CD8-positive, alpha-beta memory T cell (primary cell): ENCODE results near the gene SPAAR. TPM values are rescaled to one million over a fixed set of nuclear protein-coding genes. Genes with fewer than 3 reads are reported as not detected.

Source experiments
- CTCF ChIA-PET: fragments of 350-600 bp; sonication (Branson Sonifier 250); formaldehyde crosslinking; loops from one replicate; lab custom pipeline; 2021; ENCODE audit warnings: antibody characterized with exemption; lab: Charles Lee
- POLR2A ChIA-PET: fragments of 350-600 bp; sonication (Branson Sonifier 250); formaldehyde crosslinking; loops from one replicate; lab custom pipeline; 2021; ENCODE audit warnings: antibody characterized with exemption; lab: Charles Lee
- DNase-seq, 5 donors: peaks; one replicate each; pipeline versions ENCODE4 v3.0.0 to v3.0.0-alpha.2; 2020 to 2022; ENCODE audit warnings: mixed read lengths in 1 of 5
- H3K27ac ChIP-seq: one replicate; pipeline ENCODE4 v1.7.0; 2013; ENCODE audit warnings: low read depth, mild to moderate bottlenecking, low read length, moderate library complexity
- H3K27me3 ChIP-seq: 2 replicates; pipeline ENCODE4 v1.7.0; 2013; ENCODE audit warnings: low read length, mild to moderate bottlenecking; ENCODE audit not compliant: insufficient read depth, poor library complexity, severe bottlenecking
- H3K36me3 ChIP-seq: 2 replicates; pipeline ENCODE4 v1.7.0; 2013; ENCODE audit warnings: mild to moderate bottlenecking, low read length, moderate library complexity; ENCODE audit not compliant: insufficient read depth
- H3K4me1 ChIP-seq: 2 replicates; pipeline ENCODE4 v1.7.0; 2013; ENCODE audit warnings: mild to moderate bottlenecking, low read length, moderate library complexity; ENCODE audit not compliant: insufficient read depth
- H3K4me3 ChIP-seq: 2 replicates; pipeline ENCODE4 v1.7.0; 2013; ENCODE audit warnings: mild to moderate bottlenecking, low read length
- H3K9me3 ChIP-seq: 2 replicates; pipeline ENCODE4 v1.7.0; 2013; ENCODE audit warnings: mild to moderate bottlenecking, low read length
- H3K27ac Mint-ChIP-seq, 8 donors: one replicate each; pipeline ENCODE4 v1.8.0; 2020 to 2021; ENCODE audit warnings: mixed read lengths in 8 of 8, mild to moderate bottlenecking in 6 of 8, inconsistent platforms in 3 of 8, moderate library complexity in 3 of 8
- H3K27me3 Mint-ChIP-seq, 2 donors: one replicate each; pipeline ENCODE4 v1.8.0; 2020 to 2021; ENCODE audit warnings: mixed read lengths in 2 of 2, mild to moderate bottlenecking in 1 of 2, moderate library complexity in 1 of 2
- H3K36me3 Mint-ChIP-seq, 3 donors: one replicate each; pipeline ENCODE4 v1.8.0; 2020 to 2021; ENCODE audit warnings: mixed read lengths in 3 of 3, inconsistent platforms in 1 of 3, mild to moderate bottlenecking in 1 of 3
- H3K4me1 Mint-ChIP-seq, 3 donors: one replicate each; pipeline ENCODE4 v1.8.0; 2020 to 2021; ENCODE audit warnings: mixed read lengths in 3 of 3, inconsistent platforms in 1 of 3, mild to moderate bottlenecking in 1 of 3
- H3K4me3 Mint-ChIP-seq, 7 donors: one replicate each; pipeline ENCODE4 v1.8.0; 2020 to 2021; ENCODE audit warnings: mixed read lengths in 7 of 7, mild to moderate bottlenecking in 6 of 7, moderate library complexity in 4 of 7, inconsistent platforms in 2 of 7
- H3K9me3 Mint-ChIP-seq, 5 donors: one replicate each; pipeline ENCODE4 v1.8.0; 2020 to 2022; ENCODE audit warnings: mixed read lengths in 5 of 5, mild to moderate bottlenecking in 3 of 5, moderate library complexity in 2 of 5, inconsistent platforms in 1 of 5
- polyA plus RNA-seq: library from polyadenylated mRNA; unstranded; fragments of 300-500 nt; fragmentation: Illumina TruSeq; gene quantifications from one replicate; pipeline ENCODE4 v1.2.3, GENCODE V29; 2021
- total RNA-seq, 2 experiments: library from RNA; stranded (reverse); gene quantifications; one replicate each; pipeline ENCODE4 v1.2.3, GENCODE V29; 2021

The SPAAR gene, protein sequence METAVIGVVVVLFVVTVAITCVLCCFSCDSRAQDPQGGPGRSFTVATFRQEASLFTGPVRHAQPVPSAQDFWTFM
- not detected for total RNA-seq
- not detected for polyA plus RNA-seq

DNA sequence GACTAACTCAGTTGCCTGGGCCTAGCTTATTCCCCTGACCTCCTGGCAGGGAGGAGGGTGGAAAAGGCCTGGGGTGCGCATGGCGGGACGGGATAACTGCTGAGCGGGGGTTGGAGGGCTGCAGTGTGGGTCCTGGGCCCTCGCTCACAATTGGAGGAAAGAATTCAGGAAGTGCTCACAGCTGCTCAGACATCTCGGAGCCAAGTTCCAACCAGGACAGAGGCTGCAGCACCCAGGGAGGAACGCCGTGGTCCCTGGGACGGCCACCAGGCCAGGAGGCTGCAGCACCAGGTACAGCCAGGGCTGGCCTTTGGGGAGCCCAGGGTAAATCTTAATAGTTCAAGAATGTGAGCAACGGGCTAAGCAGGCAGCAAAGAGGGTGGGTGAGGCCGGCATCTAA, at the start of gene SPAAR:
SPAAR (plus strand) TSS at position 217 of the 400 bp plus-strand sequence. CDS start 974 bp downstream, outside the sequence.
- Histone ChIP-seq H3K36me3 (no peaks in the 10 kb centered on the region), H3K9me3 (no peaks in the 10 kb centered on the region), H3K4me1 (peaks cover 61% of the 10 kb centered on the region), H3K27me3 (no peaks in the 10 kb centered on the region), H3K27ac (peak within 1 kb of the TSS; percentile 20), H3K4me3 (peak within 1 kb of the TSS; percentile 49)
- Mint-ChIP-seq H3K4me1 (peaks cover 30 to 56% (median 35%) of the 10 kb centered on the region in 3 donors), H3K9me3 (no peaks in the 10 kb centered on the region), H3K36me3 (no peaks in the 10 kb centered on the region), H3K4me3 (peak within 1 kb of the TSS in 1 of 7 donors; percentile 15), H3K27ac (peak within 1 kb of the TSS; percentile 42 to 92 (median 66)), H3K27me3 (no peaks in the 10 kb centered on the region)
- no peak for DNase-seq
- CTCF ChIA-PET, result interaction anchor here (1.2 kb wide), 1 partner anchor 36 kb away, joined by 3 read pairs; no protein-coding TSS in a partner anchor
- POLR2A ChIA-PET, result no interaction called here

DNA sequence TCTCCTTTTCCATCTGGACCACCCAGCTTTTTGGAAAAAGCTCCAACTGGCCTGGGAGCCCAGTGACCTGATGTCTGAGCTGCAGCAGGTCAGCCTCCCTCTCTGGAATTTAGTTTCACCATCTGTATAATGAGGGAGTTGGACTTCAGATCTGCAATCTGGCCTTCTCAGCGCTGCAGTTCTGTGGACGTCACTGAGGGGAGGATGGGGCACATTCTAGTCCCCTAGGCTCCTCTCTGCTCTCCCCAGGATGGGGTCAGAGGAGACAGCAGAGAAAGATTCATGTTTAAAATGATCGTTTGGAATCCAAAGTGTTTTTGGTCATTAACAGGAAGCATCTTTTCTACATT, 49.3 kb upstream of the SPAAR start:
- no peaks in the 10 kb centered on the region for H3K36me3 Mint-ChIP-seq
- Histone ChIP-seq H3K27ac (no peak overlapping the region), H3K9me3 (no peaks in the 10 kb centered on the region), H3K4me3 (no peak overlapping the region), H3K4me1 (no peaks in the 10 kb centered on the region), H3K27me3 (peaks cover 3% of the 10 kb centered on the region), H3K36me3 (no peaks in the 10 kb centered on the region)
- H3K4me1 Mint-ChIP-seq, result peaks cover 0 to 6% (median 5%) of the 10 kb centered on the region in 3 donors
- ChIA-PET POLR2A (no interaction called here), CTCF (interaction anchor here (1.2 kb wide), 1 partner anchor 18 kb away, joined by 3 read pairs; no protein-coding TSS in a partner anchor)
- H3K27me3 Mint-ChIP-seq, result peaks cover 15 to 33% of the 10 kb centered on the region in 2 donors
- no peaks in the 10 kb centered on the region for H3K9me3 Mint-ChIP-seq
- no peak overlapping the region for H3K4me3 Mint-ChIP-seq
- no peak for DNase-seq
- H3K27ac Mint-ChIP-seq, result no peak overlapping the region

GRCh38 chr9:35861161-35861897, 48.0 kb upstream of the SPAAR start:
- H3K36me3 ChIP-seq, result no peaks in the 10 kb centered on the region
- H3K9me3 Mint-ChIP-seq, result no peaks in the 10 kb centered on the region
- no peaks in the 10 kb centered on the region for H3K36me3 Mint-ChIP-seq
- POLR2A ChIA-PET, result no interaction called here
- H3K4me1 Mint-ChIP-seq, result peaks cover 0 to 6% (median 5%) of the 10 kb centered on the region in 3 donors
- no peaks in the 10 kb centered on the region for H3K9me3 ChIP-seq
- DNase-seq, result no peak
- peaks cover 3% of the 10 kb centered on the region for H3K27me3 ChIP-seq
- peak overlapping the region in 1 of 8 donors; percentile 49 for H3K27ac Mint-ChIP-seq
- H3K27me3 Mint-ChIP-seq, result peaks cover 16 to 41% of the 10 kb centered on the region in 2 donors
- CTCF ChIA-PET, result interaction anchor here (2.1 kb wide), 1 partner anchor 21 kb away, joined by 6 read pairs; no protein-coding TSS in a partner anchor
- no peaks in the 10 kb centered on the region for H3K4me1 ChIP-seq
- H3K27ac ChIP-seq, result no peak overlapping the region
- no peak overlapping the region for H3K4me3 ChIP-seq
- no peak overlapping the region for H3K4me3 Mint-ChIP-seq

- CTCF ChIA-PET, result interaction anchor here (2.1 kb wide), 1 partner anchor 20 kb away, joined by 6 read pairs; no protein-coding TSS in a partner anchor
- no peaks in the 10 kb centered on the region for H3K9me3 ChIP-seq
- Mint-ChIP-seq H3K9me3 (no peaks in the 10 kb centered on the region), H3K4me1 (peaks cover 0 to 6% (median 5%) of the 10 kb centered on the region in 3 donors), H3K36me3 (no peaks in the 10 kb centered on the region), H3K27me3 (peaks cover 15 to 44% of the 10 kb centered on the region in 2 donors), H3K4me3 (no peak overlapping the region), H3K27ac (no peak overlapping the region)
- no peaks in the 10 kb centered on the region for H3K36me3 ChIP-seq
- peaks cover 3% of the 10 kb centered on the region for H3K27me3 ChIP-seq
- POLR2A ChIA-PET, result no interaction called here
- no peaks in the 10 kb centered on the region for H3K4me1 ChIP-seq
- no peak overlapping the region for H3K27ac ChIP-seq
- no peak for DNase-seq
- H3K4me3 ChIP-seq, result no peak overlapping the region
Observed at GRCh38 chr9:35862328-35862727, 47.0 kb upstream of the SPAAR start.

DNA sequence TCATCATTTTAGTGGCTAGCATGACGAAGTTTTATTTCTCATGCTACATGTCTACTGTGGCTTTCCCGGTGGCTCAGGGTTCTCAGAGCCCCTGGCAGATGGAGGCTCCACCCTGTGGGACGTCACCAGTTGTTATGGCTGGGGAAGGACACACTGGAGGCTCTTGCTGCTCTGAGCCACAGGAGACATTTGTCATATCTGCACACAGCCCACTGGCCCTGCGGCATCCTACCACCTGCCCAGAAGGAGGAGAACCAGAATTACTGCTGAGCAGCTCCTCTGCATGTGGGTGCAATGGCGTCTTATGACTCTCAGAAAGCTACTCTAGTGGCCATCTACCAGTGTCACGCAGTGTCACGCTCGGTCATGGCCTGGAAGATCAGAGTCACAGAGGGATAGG, 45.7 kb upstream of the SPAAR start:
- no peak for DNase-seq

GRCh38 chr9:35864695-35865255, 44.5 kb upstream of the SPAAR start:
- H3K36me3 Mint-ChIP-seq, result no peaks in the 10 kb centered on the region
- no peaks in the 10 kb centered on the region for H3K4me1 Mint-ChIP-seq
- no peak overlapping the region for H3K27ac ChIP-seq
- no peaks in the 10 kb centered on the region for H3K9me3 ChIP-seq
- H3K27me3 Mint-ChIP-seq, result peaks cover 13 to 51% of the 10 kb centered on the region in 2 donors
- H3K36me3 ChIP-seq, result no peaks in the 10 kb centered on the region
- POLR2A ChIA-PET, result no interaction called here
- DNase-seq, result no peak
- no peak overlapping the region for H3K4me3 ChIP-seq
- H3K9me3 Mint-ChIP-seq, result no peaks in the 10 kb centered on the region
- no peaks in the 10 kb centered on the region for H3K4me1 ChIP-seq
- peaks cover 3% of the 10 kb centered on the region for H3K27me3 ChIP-seq
- H3K4me3 Mint-ChIP-seq, result peak overlapping the region in 1 of 7 donors; percentile 48
- no peak overlapping the region for H3K27ac Mint-ChIP-seq
- CTCF ChIA-PET, result no interaction called here

More for the DNA sequence above, 45.7 kb upstream of the SPAAR start:
- H3K36me3 Mint-ChIP-seq, result no peaks in the 10 kb centered on the region
- CTCF ChIA-PET, result interaction anchor here (2.1 kb wide), 1 partner anchor 19 kb away, joined by 6 read pairs; no protein-coding TSS in a partner anchor
- no peaks in the 10 kb centered on the region for H3K9me3 Mint-ChIP-seq
- Histone ChIP-seq H3K4me1 (no peaks in the 10 kb centered on the region), H3K36me3 (no peaks in the 10 kb centered on the region), H3K9me3 (no peaks in the 10 kb centered on the region), H3K27me3 (peaks cover 3% of the 10 kb centered on the region), H3K27ac (no peak overlapping the region), H3K4me3 (no peak overlapping the region)
- H3K4me1 Mint-ChIP-seq, result peaks cover 0 to 4% (median 2%) of the 10 kb centered on the region in 3 donors
- H3K27me3 Mint-ChIP-seq, result peaks cover 13 to 51% of the 10 kb centered on the region in 2 donors
- POLR2A ChIA-PET, result no interaction called here
- H3K27ac Mint-ChIP-seq, result no peak overlapping the region
- H3K4me3 Mint-ChIP-seq, result no peak overlapping the region

DNA sequence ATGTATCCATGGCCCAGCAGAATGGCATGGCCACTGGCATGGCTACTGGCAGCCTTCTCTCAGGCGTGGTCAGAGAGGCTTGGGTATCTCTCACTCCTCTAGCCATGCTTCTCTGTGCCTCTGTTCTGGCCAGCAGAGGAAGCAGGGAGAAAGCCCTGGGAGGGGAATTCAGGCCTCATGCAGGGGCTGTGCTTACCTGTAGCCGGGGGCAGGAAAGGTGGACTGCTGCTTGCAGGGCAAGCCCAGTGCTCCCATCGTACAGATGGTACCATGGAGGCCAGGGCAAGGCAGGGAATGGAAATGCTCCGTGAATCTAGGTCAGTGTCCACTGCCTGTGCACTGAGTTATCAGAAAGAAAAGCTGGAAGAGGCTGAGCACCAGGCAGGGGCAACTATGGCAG, 41.8 kb upstream of the SPAAR start:
- Mint-ChIP-seq H3K4me1 (no peaks in the 10 kb centered on the region), H3K36me3 (no peaks in the 10 kb centered on the region), H3K27ac (no peak overlapping the region), H3K9me3 (no peaks in the 10 kb centered on the region), H3K4me3 (no peak overlapping the region), H3K27me3 (peaks cover 11 to 31% of the 10 kb centered on the region in 2 donors)
- no peak overlapping the region for H3K4me3 ChIP-seq
- ChIA-PET POLR2A (no interaction called here), CTCF (no interaction called here)
- no peak overlapping the region for H3K27ac ChIP-seq
- H3K9me3 ChIP-seq, result no peaks in the 10 kb centered on the region
- no peaks in the 10 kb centered on the region for H3K36me3 ChIP-seq
- H3K27me3 ChIP-seq, result peaks cover 3% of the 10 kb centered on the region
- DNase-seq, result no peak
- H3K4me1 ChIP-seq, result no peaks in the 10 kb centered on the region

GRCh38 chr9:35868933-35869332, 40.4 kb upstream of the SPAAR start:
- POLR2A ChIA-PET, result no interaction called here
- Histone ChIP-seq H3K27ac (no peak overlapping the region), H3K36me3 (no peaks in the 10 kb centered on the region), H3K27me3 (peaks cover 2% of the 10 kb centered on the region), H3K4me1 (no peaks in the 10 kb centered on the region), H3K4me3 (no peak overlapping the region), H3K9me3 (no peaks in the 10 kb centered on the region)
- Mint-ChIP-seq H3K27ac (no peak overlapping the region), H3K36me3 (no peaks in the 10 kb centered on the region), H3K4me1 (no peaks in the 10 kb centered on the region), H3K4me3 (no peak overlapping the region), H3K9me3 (no peaks in the 10 kb centered on the region), H3K27me3 (peaks cover 11 to 25% of the 10 kb centered on the region in 2 donors)
- DNase-seq, result no peak
- CTCF ChIA-PET, result no interaction called here
